ENCODE measurements around the gene CNGB1. TPM values are rescaled to one million over a fixed set of nuclear protein-coding genes. Genes with fewer than 3 reads are reported as not detected.

CNGB1 gene
- total and polyA plus RNA-seq, 2 experiments from 2014 or later: not detected

- 94% methylated on average over 7 of the region's 7 CpGs for WGBS (ENCODE audit: low lambda C conversion rate, missing lambda C conversion rate)
- Histone ChIP-seq H3K27me3 (no peaks in the 10 kb centered on the region), H2AFZ (no peak overlapping the region), H3K79me2 (no peaks in the 10 kb centered on the region), H3K4me1 (ENCODE audit: insufficient read depth) (no peaks in the 10 kb centered on the region), H3K4me2 (no peak overlapping the region), H4K20me1 (ENCODE audit: insufficient read depth, poor library complexity, severe bottlenecking) (no peaks in the 10 kb centered on the region), H3K36me3 (replicated peaks; ENCODE audit: insufficient read depth, low read depth) (no peaks in the 10 kb centered on the region), H3K9me2 (replicated peaks; ENCODE audit: insufficient read depth) (no peaks in the 10 kb centered on the region), H3K9me3 (ENCODE audit: low read depth) (no peaks in the 10 kb centered on the region), H3K27ac (no peak overlapping the region), H3K4me3 (no peak overlapping the region)
- TF ChIP-seq EZH2 (IDR thresholded peaks at IDR 0.05; ENCODE audit: borderline replicate concordance): no peak
- no peak for TF ChIP-seq EZH2phosphoT487 (IDR thresholded peaks at IDR 0.05; ENCODE audit: low read depth, severe bottlenecking, unreplicated experiment)
- no peak for TF ChIP-seq CTCF (IDR thresholded peaks at IDR 0.05; ENCODE audit: poor library complexity)
- no peak for DNase-seq (ENCODE audit: low spot score)
Observed at GRCh38 chr16:57870753-57871454, 100.0 kb downstream of the CNGB1 start.

DNA sequence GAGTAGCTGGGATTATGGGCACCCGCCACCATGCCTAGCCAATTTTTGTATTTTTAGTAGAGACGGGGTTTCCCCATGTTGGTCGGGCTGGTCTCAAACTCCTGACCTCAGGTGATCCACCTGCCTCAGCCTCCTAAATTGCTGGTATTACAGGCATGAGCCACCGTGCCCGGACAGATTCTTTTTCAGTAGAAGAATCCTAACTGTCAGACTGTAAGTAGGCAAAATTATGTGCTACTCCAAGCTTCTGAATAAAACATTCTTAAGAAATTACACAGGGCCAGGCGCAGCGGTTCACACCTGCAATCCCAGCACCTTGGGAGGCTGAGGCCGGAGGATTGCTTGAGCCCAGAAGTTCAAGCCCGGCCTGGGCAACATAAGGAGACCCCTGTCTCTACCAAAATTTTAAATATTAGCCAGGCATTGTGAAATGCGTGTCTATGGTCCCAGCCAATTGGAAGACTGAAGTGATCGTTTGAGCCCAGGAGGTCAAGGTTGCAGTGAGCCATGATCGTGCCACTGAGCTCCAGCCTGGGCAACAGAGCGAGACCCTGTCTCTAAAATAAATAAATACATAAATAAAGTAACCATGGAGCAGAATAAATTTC lies 101.9 kb downstream of the CNGB1 start:
- Histone ChIP-seq H3K4me3 (no peak overlapping the region), H3K4me2 (no peak overlapping the region), H3K36me3 (replicated peaks; ENCODE audit: insufficient read depth, low read depth) (no peaks in the 10 kb centered on the region), H4K20me1 (ENCODE audit: insufficient read depth, poor library complexity, severe bottlenecking) (no peaks in the 10 kb centered on the region), H2AFZ (no peak overlapping the region), H3K4me1 (ENCODE audit: insufficient read depth) (no peaks in the 10 kb centered on the region), H3K27me3 (no peaks in the 10 kb centered on the region), H3K27ac (no peak overlapping the region), H3K9me3 (ENCODE audit: low read depth) (no peaks in the 10 kb centered on the region), H3K9me2 (replicated peaks; ENCODE audit: insufficient read depth) (no peaks in the 10 kb centered on the region), H3K79me2 (no peaks in the 10 kb centered on the region)
- TF ChIP-seq CTCF (IDR thresholded peaks at IDR 0.05; ENCODE audit: poor library complexity): no peak
- TF ChIP-seq EZH2 (IDR thresholded peaks at IDR 0.05; ENCODE audit: borderline replicate concordance): no peak
- no peak for TF ChIP-seq EZH2phosphoT487 (IDR thresholded peaks at IDR 0.05; ENCODE audit: low read depth, severe bottlenecking, unreplicated experiment)
- DNase-seq (ENCODE audit: low spot score): no peak
- 95% methylated on average over 13 of the region's 13 CpGs for WGBS (ENCODE audit: low lambda C conversion rate, missing lambda C conversion rate)

DNA sequence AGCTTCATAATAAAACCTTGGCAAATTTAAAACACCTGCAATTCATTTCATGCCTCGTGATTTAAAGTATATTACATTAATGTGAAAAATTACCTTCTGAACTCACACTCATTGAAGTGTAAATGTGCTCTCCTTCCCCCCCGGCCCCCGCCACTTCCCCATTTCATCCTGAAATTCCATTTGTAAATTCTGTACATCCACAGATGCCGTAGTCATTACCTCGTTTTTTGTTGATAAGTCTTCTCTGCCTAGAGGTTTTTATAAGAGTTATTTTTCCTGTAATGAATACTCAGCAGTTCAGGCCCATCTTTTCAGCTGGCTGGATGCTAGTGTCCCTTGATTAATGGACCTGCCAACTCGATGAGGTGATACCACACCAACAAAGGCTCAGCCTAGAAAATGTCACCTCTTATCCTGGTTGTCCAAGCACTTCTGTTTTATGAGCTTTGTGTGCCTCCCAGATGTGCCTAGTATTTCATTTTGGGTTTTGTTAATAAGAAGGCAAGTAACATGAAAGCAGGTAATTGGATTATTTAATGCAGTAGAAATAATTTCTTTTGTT lies 103.8 kb downstream of the CNGB1 start:
- H3K4me2 ChIP-seq: no peak overlapping the region
- no peak overlapping the region for H2AFZ ChIP-seq
- no peaks in the 10 kb centered on the region for H3K9me2 ChIP-seq (replicated peaks; ENCODE audit: insufficient read depth)
- H3K36me3 ChIP-seq (replicated peaks; ENCODE audit: insufficient read depth, low read depth): no peaks in the 10 kb centered on the region
- H3K79me2 ChIP-seq: no peaks in the 10 kb centered on the region
- no peak overlapping the region for H3K4me3 ChIP-seq
- H3K9me3 ChIP-seq (ENCODE audit: low read depth): no peaks in the 10 kb centered on the region
- DNase-seq (ENCODE audit: low spot score): no peak
- H4K20me1 ChIP-seq (ENCODE audit: insufficient read depth, poor library complexity, severe bottlenecking): no peaks in the 10 kb centered on the region
- 58% methylated on average over 6 of the region's 6 CpGs for WGBS (ENCODE audit: low lambda C conversion rate, missing lambda C conversion rate)
- no peak overlapping the region for H3K27ac ChIP-seq
- H3K4me1 ChIP-seq (ENCODE audit: insufficient read depth): peaks cover 7% of the 10 kb centered on the region
- no peak for TF ChIP-seq EZH2phosphoT487 (IDR thresholded peaks at IDR 0.05; ENCODE audit: low read depth, severe bottlenecking, unreplicated experiment)
- TF ChIP-seq CTCF (IDR thresholded peaks at IDR 0.05; ENCODE audit: poor library complexity): no peak
- no peak for TF ChIP-seq EZH2 (IDR thresholded peaks at IDR 0.05; ENCODE audit: borderline replicate concordance)
- no peaks in the 10 kb centered on the region for H3K27me3 ChIP-seq
